T-cell (primary cell): ENCODE results near the gene PLEKHB2. TPM values are rescaled to one million over a fixed set of nuclear protein-coding genes. Genes with fewer than 3 reads are reported as not detected.
"Not testable (repeated sequence)": the region's sequence is repeated elsewhere in the genome, so short reads cannot be mapped to it uniquely, and the experiment has no call there.

Source experiments
- ATAC-seq, 4 experiments: fragments of 200-7000 bp in 3 of 4; fragments of 150-1000 bp in 1 of 4; cut with Tn5 transposase; replicated peaks in 1 of 4; 1 replicate in 3 of 4; 2 replicates in 1 of 4; pipeline ENCODE4 v1.10.0; 2021; ENCODE audit warnings: moderate library complexity in 3 of 4, mild to moderate bottlenecking in 2 of 4, moderate number of reproducible peaks in 1 of 4
- CTCF ChIA-PET, 2 donors: fragments of 300-600 bp; sonication (Branson Sonifier 250); formaldehyde crosslinking; loops; one replicate each; lab custom pipeline; 2022; ENCODE audit warnings: antibody characterized with exemption in 2 of 2; lab: Charles Lee
- POLR2A ChIA-PET, 2 donors: fragments of 300-600 bp; sonication (Branson Sonifier 250); formaldehyde crosslinking; loops; one replicate each; lab custom pipeline; 2022; ENCODE audit warnings: antibody characterized with exemption in 2 of 2; lab: Charles Lee
- DNase-seq, 35 experiments: peaks; one replicate each; pipeline versions ENCODE4 v3.0.0 to v3.0.0-alpha.2; 2013 to 2023
- H3K27ac ChIP-seq: one replicate; pipeline ENCODE4 v1.5.1; 2013; ENCODE audit warnings: low read length
- H3K27me3 ChIP-seq, 2 experiments: replicated peaks in 1 of 2; 1 replicate in 1 of 2; 2 replicates in 1 of 2; pipeline versions ENCODE4 v1.6.1 to v1.7.0; 2013; ENCODE audit warnings: low read length in 1 of 2, mixed read lengths in 1 of 2; ENCODE audit not compliant: control insufficient read depth in 2 of 2, insufficient read depth in 2 of 2; ENCODE audit errors: extremely low read depth in 1 of 2
- H3K36me3 ChIP-seq, 2 donors: 1 replicate in 1 of 2; 2 replicates in 1 of 2; pipeline versions ENCODE4 v1.6.1 to v1.7.0; 2013; ENCODE audit warnings: low read length in 1 of 2; ENCODE audit not compliant: control insufficient read depth in 2 of 2, insufficient read depth in 1 of 2; ENCODE audit errors: extremely low read depth in 1 of 2
- H3K4me1 ChIP-seq, 2 experiments: 1 replicate in 1 of 2; 2 replicates in 1 of 2; pipeline versions ENCODE4 v1.6.1 to v1.7.0; 2013; ENCODE audit warnings: low read length in 2 of 2, mixed read lengths in 1 of 2; ENCODE audit not compliant: insufficient read depth in 2 of 2, control insufficient read depth in 1 of 2; ENCODE audit errors: extremely low read depth in 1 of 2
- H3K4me3 ChIP-seq, 2 donors: 1 replicate in 1 of 2; 2 replicates in 1 of 2; pipeline versions ENCODE4 v1.5.1 to v1.7.0; 2013; ENCODE audit warnings: mild to moderate bottlenecking in 2 of 2, low read length in 1 of 2, moderate library complexity in 1 of 2; ENCODE audit not compliant: control insufficient read depth in 1 of 2; ENCODE audit errors: extremely low read depth in 1 of 2
- H3K9me3 ChIP-seq: 2 replicates; pipeline ENCODE4 v1.7.0; 2013
- H3K27ac Mint-ChIP-seq, 2 donors: one replicate each; pipeline ENCODE4 v1.8.0; 2020 to 2021; ENCODE audit warnings: mild to moderate bottlenecking in 2 of 2, mixed read lengths in 2 of 2
- H3K27me3 Mint-ChIP-seq, 2 donors: one replicate each; pipeline ENCODE4 v1.8.0; 2021 to 2022; ENCODE audit warnings: mixed read lengths in 2 of 2
- H3K36me3 Mint-ChIP-seq: one replicate; pipeline ENCODE4 v1.8.0; 2021; ENCODE audit warnings: mixed read lengths
- H3K4me1 Mint-ChIP-seq, 3 donors: one replicate each; pipeline ENCODE4 v1.8.0; 2020 to 2022; ENCODE audit warnings: mixed read lengths in 3 of 3, mild to moderate bottlenecking in 1 of 3
- H3K4me3 Mint-ChIP-seq, 3 donors: one replicate each; pipeline ENCODE4 v1.8.0; 2020 to 2022; ENCODE audit warnings: mild to moderate bottlenecking in 3 of 3, mixed read lengths in 3 of 3, moderate library complexity in 3 of 3
- H3K9me3 Mint-ChIP-seq, 3 donors: one replicate each; pipeline ENCODE4 v1.8.0; 2020 to 2022; ENCODE audit warnings: mixed read lengths in 3 of 3
- WGBS: methylation state at CpG from one replicate; pipeline ENCODE4 v1.1.5; 2013; ENCODE audit warnings: missing lambda C conversion rate; ENCODE audit not compliant: insufficient coverage; 5-methylcytosine and 5-hydroxymethylcytosine counted together
- total RNA-seq, 35 experiments: library from RNA in 6 of 35; stranded (reverse) in 6 of 35; fragments of 120-200 nt in 1 of 35; gene quantifications; one replicate each; pipeline versions ENCODE4 v1.2.1 to v1.2.4 and lab custom pipeline; 2013 to 2026

The PLEKHB2 gene
- total RNA-seq, 5 donors from 2014 or later (not counting 1 experiment from before 2014, with no cell fraction given) = 52.5 to 61.7 (median 53.2) TPM

DNA sequence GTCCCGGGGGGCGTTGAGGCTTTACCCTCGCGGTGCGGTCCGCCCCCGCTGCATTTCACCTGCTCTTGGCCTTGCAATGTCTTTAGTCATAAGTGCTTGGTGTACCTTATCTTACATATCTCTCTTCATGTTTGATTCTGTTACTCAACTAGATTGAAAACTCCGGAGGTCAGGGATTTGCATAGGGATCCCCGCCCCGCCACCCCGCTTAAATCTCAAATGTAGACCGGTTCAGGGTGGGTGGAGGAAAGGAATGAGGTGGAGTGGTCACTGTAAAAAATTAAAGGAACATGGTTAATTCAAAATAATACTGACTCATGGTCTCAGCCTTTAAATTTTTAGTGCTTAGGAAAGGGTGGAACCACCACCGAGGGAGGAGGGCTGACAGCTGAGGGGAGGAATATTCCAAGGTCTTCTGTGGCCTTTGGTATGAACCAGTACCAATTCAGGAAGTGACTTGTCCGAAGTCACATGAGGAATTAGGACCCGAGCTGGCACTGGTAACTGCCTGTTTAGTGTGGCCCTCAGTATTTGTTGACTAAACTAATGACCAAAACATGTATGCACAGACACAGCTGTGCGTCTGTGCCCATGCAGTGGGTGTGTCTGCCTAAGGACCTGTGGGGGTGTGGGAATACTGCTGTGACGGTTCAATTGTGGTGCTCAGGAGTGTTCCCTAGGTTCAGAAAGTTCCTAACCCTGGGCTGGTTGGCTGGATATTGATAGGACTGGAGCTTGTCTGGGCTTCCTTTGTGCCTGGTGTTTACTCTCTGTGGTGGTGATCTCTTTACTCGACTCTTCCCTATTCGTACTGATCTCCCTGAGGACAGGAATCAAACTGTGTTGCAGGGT is 1.0 kb downstream of the PLEKHB2 start:
- peak overlapping the region; percentile 88 to 99 (median 96) for H3K4me3 Mint-ChIP-seq
- Histone ChIP-seq H3K9me3 (no peaks in the 10 kb centered on the region), H3K4me1 (peaks cover 18 to 33% of the 10 kb centered on the region in 2 experiments), H3K4me3 (peak overlapping the region; percentile 88 to 99), H3K36me3 (peaks cover 0 to 5% of the 10 kb centered on the region in 2 donors), H3K27me3 (no peaks in the 10 kb centered on the region), H3K27ac (no peak overlapping the region)
- H3K27ac Mint-ChIP-seq = peak overlapping the region; percentile 94 to 96
- H3K4me1 Mint-ChIP-seq = peaks cover 62 to 65% (median 63%) of the 10 kb centered on the region in 3 donors
- ChIA-PET CTCF (interaction anchor here in 1 of 2 donors (2.0 kb wide), 1 partner anchor 13 kb away, joined by 16 read pairs; the partner anchor contains the start of gene FAM168B), POLR2A (no interaction called here)
- H3K9me3 Mint-ChIP-seq = no peaks in the 10 kb centered on the region
- WGBS = 13% methylated on average over 10 of the region's 19 CpGs
- DNase-seq (peak in 5 of 35 experiments; percentile 1 to 23 (median 11)), ATAC-seq (peak in 3 of 4 experiments; percentile 2 to 9 (median 4))
- no peaks in the 10 kb centered on the region for H3K27me3 Mint-ChIP-seq
- H3K36me3 Mint-ChIP-seq = peaks cover 16% of the 10 kb centered on the region

DNA sequence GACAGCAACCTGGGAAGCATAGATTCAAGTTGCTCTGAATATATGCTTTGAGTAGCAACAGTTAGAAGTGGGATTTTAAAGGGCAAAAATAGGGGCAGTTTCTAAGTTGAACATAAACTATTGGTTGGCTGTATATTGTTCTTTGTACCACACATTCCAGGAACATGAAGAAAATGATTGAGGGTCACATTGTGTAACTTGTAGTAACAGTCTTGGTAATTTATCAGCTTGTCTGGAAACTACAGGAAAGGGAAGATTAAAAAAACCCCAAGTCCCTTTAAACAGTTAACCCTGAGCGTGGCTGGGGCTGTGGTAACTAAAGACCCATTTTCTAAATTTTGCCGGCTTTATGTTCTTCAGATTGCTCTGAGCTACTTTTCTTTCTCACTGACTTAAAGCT is 7.4 kb downstream of the PLEKHB2 start:
- POLR2A ChIA-PET = no interaction called here
- H3K27ac Mint-ChIP-seq = no peak overlapping the region

DNA sequence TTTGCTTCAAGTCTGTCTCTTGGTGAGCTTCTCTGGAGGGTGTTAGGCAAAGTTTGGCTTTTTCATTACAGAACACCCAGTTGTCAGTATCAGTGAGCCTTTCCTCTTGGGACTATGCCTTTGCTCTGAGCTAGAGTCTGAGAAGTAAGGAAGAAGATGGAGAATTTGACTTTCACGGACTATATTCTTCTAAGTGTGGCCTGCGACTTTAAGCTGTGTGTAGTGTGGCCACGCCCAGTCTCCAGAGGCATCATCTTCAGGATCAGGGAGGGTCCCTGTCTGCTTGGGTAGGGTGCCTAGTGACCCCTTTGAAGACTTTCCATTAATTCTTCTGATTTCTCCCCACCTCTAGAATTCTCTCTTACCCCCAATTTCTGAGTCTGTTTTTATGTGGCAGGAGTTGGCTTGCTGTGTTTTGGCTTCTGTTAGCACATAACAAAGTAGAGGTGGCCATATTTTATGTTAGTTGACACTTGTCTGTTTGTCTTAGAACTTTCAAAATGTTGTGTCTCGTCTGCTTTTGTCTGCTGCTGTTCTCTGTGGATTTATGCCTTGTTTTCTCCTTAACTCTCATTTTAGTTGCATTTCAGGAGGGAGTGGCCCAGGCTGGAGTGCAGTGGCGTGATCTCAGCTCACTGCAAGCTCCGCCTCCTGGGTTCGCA is 8.6 kb downstream of the PLEKHB2 start:
- no peak overlapping the region for H3K4me3 ChIP-seq
- POLR2A ChIA-PET = no interaction called here
- ATAC-seq = no peak

More for the DNA sequence above, 7.4 kb downstream of the PLEKHB2 start:
- Histone ChIP-seq H3K9me3 (no peaks in the 10 kb centered on the region), H3K27me3 (no peaks in the 10 kb centered on the region), H3K36me3 (peaks cover 5 to 14% of the 10 kb centered on the region in 2 donors), H3K4me1 (peaks cover 11 to 20% of the 10 kb centered on the region in 2 experiments), H3K4me3 (no peak overlapping the region), H3K27ac (no peak overlapping the region)
- 67% methylated on average over 2 of the region's 2 CpGs for WGBS
- ATAC-seq (no peak), DNase-seq (no peak)
- H3K4me3 Mint-ChIP-seq = peak overlapping the region in 1 of 3 donors; percentile 54
- H3K36me3 Mint-ChIP-seq = peaks cover 41% of the 10 kb centered on the region
- CTCF ChIA-PET = interaction anchor here in 1 of 2 donors (0.5 kb wide), 1 partner anchor 703 kb away, joined by 7 read pairs; no protein-coding TSS in a partner anchor
- no peaks in the 10 kb centered on the region for H3K27me3 Mint-ChIP-seq
- peaks cover 80 to 81% (median 81%) of the 10 kb centered on the region in 3 donors for H3K4me1 Mint-ChIP-seq
- no peaks in the 10 kb centered on the region for H3K9me3 Mint-ChIP-seq

DNA sequence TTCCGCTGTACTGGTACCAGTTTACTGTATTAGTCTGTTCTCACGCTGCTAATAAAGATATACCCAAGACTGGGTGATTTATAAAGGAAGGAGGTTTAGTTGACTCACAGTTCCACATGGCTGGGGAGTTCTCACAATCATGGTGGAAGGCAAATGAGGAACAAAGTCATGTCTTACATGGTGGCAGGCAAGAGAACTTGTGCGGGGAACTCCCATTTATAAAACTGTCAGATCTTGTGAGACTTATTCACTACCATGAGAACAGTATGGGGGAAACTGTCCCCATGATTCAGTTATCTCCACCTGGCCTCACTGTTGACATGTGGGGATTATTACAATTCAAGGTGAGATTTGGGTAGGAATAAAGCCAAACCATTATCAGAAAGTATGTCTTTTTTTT is 9.8 kb downstream of the PLEKHB2 start:
- POLR2A ChIA-PET = interaction anchor here in 1 of 2 donors (0.6 to 0.8 kb wide), 2 partner anchors 11 to 22 kb away, joined by 3 to 4 read pairs; partner anchors contain the start of gene FAM168B
- H3K4me3 ChIP-seq, H3K9me3 Mint-ChIP-seq, CTCF ChIA-PET, ATAC-seq, H3K27me3 Mint-ChIP-seq, DNase-seq, H3K9me3 ChIP-seq, H3K4me3 Mint-ChIP-seq, H3K27ac ChIP-seq, H3K27ac Mint-ChIP-seq, H3K27me3 ChIP-seq: not testable (repeated sequence)
- Mint-ChIP-seq H3K36me3 (peaks cover 42% of the 10 kb centered on the region), H3K4me1 (peaks cover 79 to 83% (median 81%) of the 10 kb centered on the region in 3 donors)
- H3K36me3 ChIP-seq = peaks cover 5 to 12% of the 10 kb centered on the region in 2 donors
- WGBS = no CpG with 5 or more reads among the region's 3 CpGs
- peaks cover 11 to 25% of the 10 kb centered on the region in 2 experiments for H3K4me1 ChIP-seq

More for the DNA sequence above, 8.6 kb downstream of the PLEKHB2 start:
- Histone ChIP-seq H3K36me3 (peaks cover 5 to 14% of the 10 kb centered on the region in 2 donors), H3K4me1 (peaks cover 11 to 20% of the 10 kb centered on the region in 2 experiments), H3K9me3 (no peaks in the 10 kb centered on the region), H3K27me3 (no peaks in the 10 kb centered on the region), H3K27ac (no peak overlapping the region)
- Mint-ChIP-seq H3K4me3 (peak overlapping the region in 1 of 3 donors; percentile 54), H3K4me1 (peaks cover 79 to 82% (median 79%) of the 10 kb centered on the region in 3 donors), H3K9me3 (no peaks in the 10 kb centered on the region), H3K27me3 (no peaks in the 10 kb centered on the region), H3K27ac (peak overlapping the region in 1 of 2 donors; percentile 34), H3K36me3 (peaks cover 44% of the 10 kb centered on the region)
- DNase-seq = no peak
- 100% methylated on average over 4 of the region's 7 CpGs for WGBS
- CTCF ChIA-PET = no interaction called here

- peak in 2 of 4 experiments; percentile 43 to 62 for ATAC-seq
These were observed 10.6 kb downstream of the PLEKHB2 start for GRCh38 chr2:131115752-131116151.

DNA sequence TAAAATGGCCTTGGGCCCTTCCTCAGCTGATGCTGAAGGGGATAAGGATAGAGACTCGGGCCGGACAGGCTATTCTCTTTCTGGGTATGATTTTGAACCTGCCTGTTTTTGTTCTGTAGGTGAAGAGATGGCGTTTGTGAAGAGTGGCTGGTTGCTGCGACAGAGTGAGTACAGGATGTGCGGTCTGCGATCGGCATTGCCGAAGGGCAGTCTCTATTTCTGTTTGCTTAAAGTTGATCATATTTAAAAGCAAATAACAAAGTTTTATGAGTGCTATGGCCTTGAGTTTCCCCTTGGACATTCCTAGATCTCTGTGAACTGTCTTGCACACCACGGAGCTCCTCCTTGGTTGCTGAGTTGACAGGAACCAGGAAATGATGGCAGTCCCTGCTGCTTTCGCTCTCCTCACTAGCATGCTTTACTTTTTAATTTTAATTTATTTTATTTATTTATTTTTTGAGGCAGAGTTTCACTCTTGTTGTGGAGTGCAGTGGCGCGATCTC is 15.7 kb downstream of the PLEKHB2 start:
- no peaks in the 10 kb centered on the region for H3K9me3 Mint-ChIP-seq
- H3K36me3 ChIP-seq = peaks cover 2 to 47% of the 10 kb centered on the region in 2 donors
- 98% methylated on average over 9 of the region's 12 CpGs for WGBS

More at GRCh38 chr2:131115752-131116151, 10.6 kb downstream of the PLEKHB2 start:
- peaks cover 5 to 12% of the 10 kb centered on the region in 2 donors for H3K36me3 ChIP-seq
- H3K4me3 ChIP-seq = no peak overlapping the region
- H3K9me3 ChIP-seq = no peaks in the 10 kb centered on the region
- Mint-ChIP-seq H3K27ac (peak overlapping the region in 1 of 2 donors; percentile 44), H3K4me1 (peaks cover 76 to 78% (median 77%) of the 10 kb centered on the region in 3 donors), H3K4me3 (no peak overlapping the region), H3K9me3 (no peaks in the 10 kb centered on the region), H3K36me3 (peaks cover 39% of the 10 kb centered on the region), H3K27me3 (no peaks in the 10 kb centered on the region)
- ChIA-PET POLR2A (interaction anchor here in 1 of 2 donors (0.6 to 0.8 kb wide), 2 partner anchors 12 to 23 kb away, joined by 3 to 4 read pairs; partner anchors contain the start of gene FAM168B), CTCF (interaction anchor here in 1 of 2 donors (0.8 kb wide), 1 partner anchor 12 kb away, joined by 3 read pairs; no protein-coding TSS in a partner anchor)
- H3K27ac ChIP-seq = no peak overlapping the region
- no peaks in the 10 kb centered on the region for H3K27me3 ChIP-seq
- DNase-seq = no peak
- peaks cover 11 to 25% of the 10 kb centered on the region in 2 experiments for H3K4me1 ChIP-seq

More for the DNA sequence above, 15.7 kb downstream of the PLEKHB2 start:
- ChIA-PET POLR2A (no interaction called here), CTCF (no interaction called here)
- Histone ChIP-seq H3K27ac (no peak overlapping the region), H3K4me3 (no peak overlapping the region), H3K4me1 (peaks cover 0 to 9% of the 10 kb centered on the region in 2 experiments), H3K9me3 (no peaks in the 10 kb centered on the region), H3K27me3 (no peaks in the 10 kb centered on the region)
- Mint-ChIP-seq H3K27me3 (no peaks in the 10 kb centered on the region), H3K4me3 (no peak overlapping the region), H3K27ac (no peak overlapping the region), H3K36me3 (peaks cover 50% of the 10 kb centered on the region), H3K4me1 (peaks cover 32 to 38% (median 36%) of the 10 kb centered on the region in 3 donors)
- DNase-seq (no peak), ATAC-seq (no peak)
